Thyroid gland (tissue), 4 donors: ENCODE measurements around the gene PPFIA3.

ENCODE experiments used
- POLR2A ChIP-seq, 2 donors: fragments of 450-650 bp; IDR thresholded peaks; one replicate each; pipeline ENCODE4 v1.6.1; 2017; ENCODE audit warnings: antibody characterized with exemption in 2 of 2, mild to moderate bottlenecking in 2 of 2, moderate library complexity in 1 of 2
- TF ChIP-seq, protein P1 (sequence below), 6 experiments: fragments of 200-600 bp in 3 of 6; fragments of 450-650 bp in 3 of 6; sonication (generic) in 3 of 6; IDR thresholded peaks; one replicate each; pipeline ENCODE4 v1.5.1; 2016 to 2019; ENCODE audit warnings: antibody characterized with exemption in 6 of 6, mild to moderate bottlenecking in 2 of 6, inconsistent platforms in 1 of 6, moderate library complexity in 1 of 6

- TF ChIP-seq POLR2A (IDR thresholded peaks at IDR 0.05) = peak in 1 of 2 donors; percentile 62
- TF ChIP-seq, protein P1, sequence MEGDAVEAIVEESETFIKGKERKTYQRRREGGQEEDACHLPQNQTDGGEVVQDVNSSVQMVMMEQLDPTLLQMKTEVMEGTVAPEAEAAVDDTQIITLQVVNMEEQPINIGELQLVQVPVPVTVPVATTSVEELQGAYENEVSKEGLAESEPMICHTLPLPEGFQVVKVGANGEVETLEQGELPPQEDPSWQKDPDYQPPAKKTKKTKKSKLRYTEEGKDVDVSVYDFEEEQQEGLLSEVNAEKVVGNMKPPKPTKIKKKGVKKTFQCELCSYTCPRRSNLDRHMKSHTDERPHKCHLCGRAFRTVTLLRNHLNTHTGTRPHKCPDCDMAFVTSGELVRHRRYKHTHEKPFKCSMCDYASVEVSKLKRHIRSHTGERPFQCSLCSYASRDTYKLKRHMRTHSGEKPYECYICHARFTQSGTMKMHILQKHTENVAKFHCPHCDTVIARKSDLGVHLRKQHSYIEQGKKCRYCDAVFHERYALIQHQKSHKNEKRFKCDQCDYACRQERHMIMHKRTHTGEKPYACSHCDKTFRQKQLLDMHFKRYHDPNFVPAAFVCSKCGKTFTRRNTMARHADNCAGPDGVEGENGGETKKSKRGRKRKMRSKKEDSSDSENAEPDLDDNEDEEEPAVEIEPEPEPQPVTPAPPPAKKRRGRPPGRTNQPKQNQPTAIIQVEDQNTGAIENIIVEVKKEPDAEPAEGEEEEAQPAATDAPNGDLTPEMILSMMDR (IDR thresholded peaks at IDR 0.05) = peak in 1 of 6 experiments; percentile 11
Observed at GRCh38 chr19:49150106-49150943, 31.0 kb downstream of the PPFIA3 start.
